GM18858 (cell line): ENCODE data around the gene CEBPE.

Source experiments
- ATAC-seq: cut with Tn5 transposase; IDR thresholded peaks from one replicate; pipeline ENCODE4 v1.9.1; 2021; ENCODE audit not compliant: unreplicated experiment

Gene CEBPE

DNA sequence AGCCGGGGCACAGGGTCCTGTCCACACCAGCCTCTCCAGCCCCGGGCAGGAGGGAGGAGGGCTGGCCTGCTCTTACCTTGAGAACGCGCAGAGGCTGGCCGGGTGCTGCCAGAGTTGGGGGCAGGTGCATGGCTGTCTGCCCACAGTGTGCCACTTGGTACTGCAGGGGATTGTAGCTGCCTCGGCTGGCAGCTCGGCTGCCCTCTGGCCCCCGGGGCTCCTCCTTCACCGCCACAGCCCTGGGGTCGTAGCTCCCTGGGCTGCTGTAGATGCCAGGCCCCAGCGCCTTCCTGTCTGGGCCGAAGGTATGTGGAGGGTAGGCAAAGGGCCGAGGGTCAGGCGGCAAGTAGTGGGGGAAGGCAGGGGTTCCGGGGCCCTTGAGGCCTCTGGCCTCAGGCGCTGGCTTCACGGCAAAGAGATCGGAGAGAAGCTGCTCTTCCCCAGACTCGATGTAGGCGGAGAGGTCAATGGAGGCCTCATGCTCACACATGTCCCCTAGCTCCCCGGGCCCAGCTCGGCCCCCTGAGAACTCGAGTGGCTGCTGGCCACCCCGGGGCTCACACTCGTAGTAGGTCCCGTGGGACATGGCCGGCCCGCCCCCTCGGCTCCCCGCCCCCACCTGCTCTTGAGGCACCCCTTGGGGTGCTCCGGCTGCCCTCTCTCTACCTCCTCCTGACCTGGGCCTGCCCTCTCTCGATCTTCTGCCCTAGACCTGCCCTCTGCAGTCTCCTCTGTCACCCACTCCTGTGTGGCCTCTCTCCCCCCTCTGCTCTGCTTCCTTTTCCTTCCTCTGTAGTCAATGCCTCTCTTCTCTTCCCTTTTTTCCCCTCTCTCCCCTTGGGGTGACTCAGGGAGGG is at the start of gene CEBPE:
Gene CEBPE, minus strand, starts transcription at position 750 of the 857 bp plus-strand sequence. Its CDS starts 164 bp downstream, at position 586.
- ATAC-seq, result no peak

DNA sequence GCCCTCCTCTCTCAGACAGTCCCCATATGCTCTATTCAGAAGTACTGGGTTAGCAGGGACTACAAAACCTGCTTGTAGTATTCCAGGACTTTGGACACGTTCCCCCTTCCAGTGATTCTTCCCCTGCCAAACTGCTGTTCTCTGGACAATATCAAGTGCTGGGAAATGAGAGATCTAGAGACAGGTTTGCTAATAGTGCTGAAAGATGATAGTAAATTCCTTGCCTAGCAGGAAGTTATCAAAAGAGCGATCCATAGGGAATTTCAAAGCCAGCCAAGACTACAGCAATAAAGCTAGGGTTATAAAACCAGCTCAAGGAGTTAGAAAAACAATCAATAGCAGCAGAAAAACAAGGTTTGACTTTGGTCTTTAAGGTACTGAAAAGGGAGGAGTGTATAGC is 49.2 kb upstream of the CEBPE start:
- no peak for ATAC-seq

DNA sequence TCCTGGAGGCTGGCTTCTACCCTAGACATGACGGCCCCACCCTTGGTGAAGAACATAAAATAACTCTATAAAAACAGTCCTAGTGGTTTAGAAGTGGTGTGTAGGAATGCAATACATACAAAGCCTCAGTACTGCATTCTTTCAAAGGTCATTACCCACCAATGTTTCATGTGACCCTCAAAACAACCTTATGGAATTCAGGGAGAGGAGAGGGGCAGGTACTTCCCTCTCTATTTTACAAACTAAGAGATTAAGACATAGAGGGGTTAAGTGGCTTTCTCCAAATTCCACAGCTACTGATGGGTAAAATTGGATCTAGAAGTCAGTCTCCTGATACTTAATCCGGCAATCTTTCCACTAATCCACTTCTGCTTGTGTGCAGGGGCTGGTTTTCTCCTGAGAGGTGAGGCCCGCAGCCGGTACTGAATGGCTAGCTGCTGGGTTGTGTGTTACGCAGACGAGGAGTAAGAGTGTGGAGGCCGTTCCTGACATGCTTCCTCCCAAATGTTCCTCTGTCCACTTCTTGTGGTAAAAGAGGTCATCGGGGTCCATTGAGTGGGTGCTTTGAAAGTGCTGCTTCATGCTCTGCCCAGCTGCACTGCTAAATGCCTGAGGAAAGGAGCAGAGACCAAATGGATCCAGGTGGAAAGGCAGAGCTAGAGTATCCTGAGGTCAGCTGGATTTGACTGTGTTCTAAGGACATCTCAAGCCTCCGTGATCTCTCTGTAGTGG is 48.2 kb upstream of the CEBPE start:
- ATAC-seq, result no peak

DNA sequence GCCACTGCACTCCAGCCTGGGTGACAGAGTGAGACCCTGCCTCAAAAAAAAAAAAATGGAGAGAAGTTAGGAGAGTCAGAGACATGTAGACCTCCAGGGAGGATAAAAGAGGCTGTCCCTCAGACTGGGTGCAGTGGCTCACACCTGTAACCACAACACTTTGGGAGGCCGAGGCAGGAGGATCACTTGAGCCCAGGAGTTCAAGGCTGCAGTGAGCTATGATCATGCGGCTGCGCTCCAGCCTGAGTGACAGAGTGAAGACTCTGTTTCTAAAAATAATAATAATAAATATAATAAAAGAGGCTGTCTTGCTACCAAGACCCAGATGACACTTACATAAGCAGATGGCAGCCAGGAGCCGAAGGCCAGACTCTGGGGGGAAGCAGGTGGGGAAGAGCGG is 45.9 kb upstream of the CEBPE start:
- ATAC-seq, result no peak

DNA sequence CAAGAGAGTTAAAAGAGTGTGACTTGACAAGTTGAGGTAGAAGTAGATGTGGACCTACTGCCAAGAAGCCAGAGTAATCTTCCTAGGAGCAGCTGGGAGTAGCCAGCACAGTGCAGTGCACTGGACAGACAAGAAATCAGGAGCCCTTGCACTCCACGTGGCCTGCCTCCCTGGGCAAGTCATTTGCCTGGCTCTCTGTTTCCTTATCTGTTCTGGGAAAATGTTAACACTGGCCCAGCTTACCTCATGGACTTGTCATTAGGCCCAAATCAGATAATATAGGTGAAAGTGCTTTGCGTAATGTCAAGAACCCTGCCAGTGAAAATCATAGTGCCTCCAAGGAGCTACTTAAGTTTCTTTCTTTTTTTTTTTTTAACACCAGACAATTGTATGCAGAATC is 45.2 kb upstream of the CEBPE start:
- no peak for ATAC-seq

DNA sequence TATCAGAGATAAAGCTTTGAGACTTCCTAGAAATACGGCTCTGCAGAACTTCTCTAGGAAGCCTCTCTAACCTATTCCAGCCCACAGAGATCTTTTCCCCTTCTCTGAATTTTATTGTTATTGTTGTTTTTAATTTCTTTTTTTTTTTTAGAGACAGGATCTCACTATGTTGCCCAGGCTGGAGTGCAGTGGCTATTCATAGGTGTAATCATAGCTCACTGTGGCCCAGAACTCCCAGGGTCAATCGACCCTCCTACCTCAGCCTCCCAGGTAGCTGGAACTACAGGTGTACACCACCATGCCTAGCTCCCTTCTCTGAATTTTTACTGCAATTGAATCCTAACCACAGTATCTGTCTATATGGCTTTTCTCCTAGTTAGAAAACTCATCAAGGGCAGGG is 44.8 kb upstream of the CEBPE start:
- ATAC-seq, result no peak

DNA sequence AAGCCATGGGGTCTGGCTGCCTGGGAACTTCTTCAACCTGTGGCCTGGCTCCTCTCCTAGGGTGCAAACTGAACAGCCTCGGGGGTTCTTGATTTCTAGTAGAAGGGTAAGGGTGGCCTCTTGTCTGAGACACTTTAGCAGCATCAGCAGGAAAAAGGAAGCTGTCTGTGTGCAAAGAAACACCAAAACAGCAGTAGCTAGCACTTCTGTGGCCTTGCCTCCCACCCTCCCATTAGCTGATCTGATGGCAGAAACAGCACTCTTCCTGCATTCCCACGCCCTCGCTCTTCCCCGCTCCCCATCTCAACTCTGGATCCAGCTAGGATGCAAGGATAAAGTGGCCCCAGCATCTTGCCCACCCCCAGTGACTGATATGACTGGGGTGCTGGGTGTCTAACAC is 43.7 kb upstream of the CEBPE start:
- no peak for ATAC-seq

DNA sequence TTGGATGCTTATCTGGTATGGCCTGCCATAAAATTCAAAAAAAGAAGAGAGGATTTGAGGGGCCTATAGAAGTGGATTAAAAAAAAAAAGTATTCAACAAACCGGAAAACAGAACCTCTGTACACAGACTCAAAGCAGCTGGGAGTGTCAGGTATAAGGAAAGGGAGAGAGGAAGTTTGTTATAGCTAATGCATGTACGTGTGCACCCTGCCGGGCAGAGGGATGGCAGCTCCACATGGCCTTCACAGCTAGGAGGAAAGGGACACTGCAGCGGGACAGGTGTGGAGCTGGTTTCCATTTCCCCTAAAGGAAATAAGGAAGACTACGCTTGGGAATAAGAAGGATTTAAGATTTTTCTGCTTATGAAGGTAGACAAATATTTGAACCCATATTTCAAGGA is 43.0 kb upstream of the CEBPE start:
- ATAC-seq, result no peak

DNA sequence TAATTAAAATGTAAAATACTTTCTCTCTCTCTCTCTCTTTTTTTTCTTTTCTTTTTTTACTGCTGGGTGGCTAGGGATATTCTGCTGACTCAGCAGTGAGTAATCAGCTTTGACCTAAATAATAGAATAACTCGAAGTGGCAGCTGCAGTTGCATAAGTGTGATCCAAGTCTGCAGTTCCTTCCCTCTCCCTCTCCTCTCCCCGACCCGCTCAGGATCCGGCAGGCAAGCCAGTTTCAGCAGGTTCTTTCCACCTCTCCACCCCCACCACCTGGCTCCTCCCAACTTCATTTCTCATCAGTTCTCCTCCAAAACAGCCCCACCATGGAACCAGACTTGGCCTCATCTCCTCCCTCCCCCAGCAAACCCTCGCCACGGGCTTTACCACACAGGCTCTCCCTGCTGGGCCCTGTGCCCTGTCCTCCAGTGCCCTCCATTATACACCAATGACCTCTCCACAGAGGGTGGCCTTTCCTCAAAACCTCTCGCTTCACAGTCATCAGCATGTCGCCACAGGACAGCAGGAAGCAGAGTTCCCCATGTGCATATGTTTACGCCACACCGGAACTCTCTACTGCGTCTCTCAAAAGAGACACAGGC is 42.0 kb upstream of the CEBPE start:
- no peak for ATAC-seq

DNA sequence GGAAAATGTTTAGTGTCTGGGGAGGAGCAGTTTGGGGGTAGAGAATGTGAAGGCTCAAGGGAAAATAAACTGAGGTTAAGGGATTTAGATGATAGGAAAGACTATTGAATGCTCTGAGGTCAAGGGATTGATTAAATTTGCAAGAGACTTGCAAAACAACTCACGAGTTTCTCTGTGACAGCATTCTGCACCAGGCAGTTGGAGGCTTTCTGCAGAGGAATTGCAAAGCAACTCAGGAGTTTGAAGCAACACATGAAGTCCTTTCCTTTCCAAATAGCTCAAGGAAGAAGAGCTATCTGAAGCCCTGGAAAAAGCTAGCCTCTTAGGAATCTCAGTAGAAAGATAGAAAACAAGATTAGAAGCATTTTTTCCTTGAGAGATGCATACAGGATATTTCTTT is 40.5 kb upstream of the CEBPE start:
- no peak for ATAC-seq

DNA sequence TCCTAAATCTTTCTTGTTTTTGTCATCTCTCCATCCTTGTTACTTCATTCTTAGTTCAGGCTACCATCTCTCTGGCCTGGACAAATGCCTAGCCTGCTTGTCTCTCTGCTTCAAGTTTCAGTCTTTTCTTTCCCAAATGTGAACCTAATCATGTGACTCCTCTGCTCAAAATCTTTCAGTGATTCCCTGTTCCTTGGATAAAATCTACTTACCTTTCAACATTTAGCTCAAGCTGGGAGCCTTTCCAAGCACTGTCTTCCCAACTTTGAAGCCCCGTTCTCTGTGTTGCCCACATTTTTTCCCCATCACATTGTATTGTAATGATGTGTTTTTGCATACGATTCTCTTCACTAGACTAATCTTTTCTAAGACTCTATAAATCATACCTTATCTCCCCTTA is 39.7 kb upstream of the CEBPE start:
- no peak for ATAC-seq

DNA sequence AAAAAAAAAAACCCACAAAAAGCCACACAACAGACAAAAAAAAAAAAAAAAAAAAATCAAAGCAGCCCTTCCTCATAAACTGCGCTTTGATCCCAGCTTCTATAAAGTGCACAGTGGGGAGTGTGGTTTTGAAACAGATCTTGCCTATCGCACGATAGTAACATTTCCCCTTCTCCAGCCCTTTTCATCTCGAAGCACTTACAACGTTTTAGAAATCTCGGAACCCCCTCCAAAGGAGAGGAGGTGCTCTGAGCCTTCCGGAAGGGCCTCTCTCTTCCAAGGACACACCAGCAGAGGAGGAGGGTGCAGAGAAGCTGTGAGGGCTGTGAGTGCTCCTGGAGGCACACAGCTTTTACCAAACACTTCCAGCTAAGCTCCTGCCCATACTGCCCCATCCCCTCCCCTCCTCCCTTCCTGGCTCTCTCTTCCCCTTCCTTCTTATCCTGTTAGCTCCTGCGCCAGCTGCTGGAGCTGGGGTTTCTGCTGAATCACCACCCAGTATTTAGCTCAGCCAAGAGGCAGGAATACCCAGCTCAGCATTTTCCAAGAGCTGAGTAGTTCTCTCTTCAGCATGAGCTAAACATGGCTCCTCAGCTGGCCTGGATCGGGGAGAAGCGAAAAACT is 36.0 kb upstream of the CEBPE start:
- ATAC-seq, result no peak

DNA sequence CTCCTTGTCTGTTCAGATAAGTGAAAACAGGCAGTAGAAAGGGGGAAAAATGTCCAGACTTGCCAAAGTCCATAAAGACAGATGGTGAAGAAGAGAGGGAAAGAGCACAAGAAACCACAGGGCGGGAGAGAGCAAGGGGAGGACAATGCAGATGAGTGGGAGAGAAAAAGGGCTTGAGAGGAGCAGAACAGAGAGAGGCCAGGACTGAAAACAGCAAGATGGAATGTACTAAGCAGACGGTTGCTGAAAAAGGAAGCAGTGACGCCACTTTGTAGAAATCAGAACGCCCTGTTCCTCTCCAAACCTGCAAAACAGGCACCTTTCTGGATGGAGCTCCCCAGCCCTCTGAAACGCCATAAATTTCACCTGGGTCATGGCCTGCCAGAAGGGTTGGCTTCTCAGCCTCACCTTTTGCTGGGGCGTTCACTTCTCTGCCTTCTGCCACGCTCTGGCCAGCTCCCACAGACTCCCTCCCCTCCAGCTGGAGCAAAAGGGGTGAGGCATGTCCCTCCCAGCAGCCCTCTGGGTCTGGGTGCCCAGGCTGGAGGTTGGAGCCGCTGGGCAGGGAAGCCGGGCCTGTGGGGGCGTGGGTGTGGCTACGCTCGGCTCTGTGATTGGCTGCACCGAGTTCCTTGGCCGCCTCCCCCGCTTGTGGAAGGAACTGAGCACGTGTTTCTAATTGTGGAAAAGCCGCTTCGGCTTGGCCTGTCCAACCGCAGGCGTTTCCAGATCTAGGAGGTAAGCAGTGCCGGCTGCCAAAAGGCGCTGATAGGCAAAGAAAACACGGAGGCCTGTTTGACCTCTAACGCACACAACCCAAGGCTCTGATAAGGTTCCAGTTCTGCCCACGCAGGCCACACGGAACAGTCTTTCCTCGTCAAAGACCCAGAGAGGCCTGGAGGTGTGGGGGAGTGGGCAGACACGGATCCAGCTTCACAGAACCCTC is 35.1 kb upstream of the CEBPE start:
- ATAC-seq, result no peak

DNA sequence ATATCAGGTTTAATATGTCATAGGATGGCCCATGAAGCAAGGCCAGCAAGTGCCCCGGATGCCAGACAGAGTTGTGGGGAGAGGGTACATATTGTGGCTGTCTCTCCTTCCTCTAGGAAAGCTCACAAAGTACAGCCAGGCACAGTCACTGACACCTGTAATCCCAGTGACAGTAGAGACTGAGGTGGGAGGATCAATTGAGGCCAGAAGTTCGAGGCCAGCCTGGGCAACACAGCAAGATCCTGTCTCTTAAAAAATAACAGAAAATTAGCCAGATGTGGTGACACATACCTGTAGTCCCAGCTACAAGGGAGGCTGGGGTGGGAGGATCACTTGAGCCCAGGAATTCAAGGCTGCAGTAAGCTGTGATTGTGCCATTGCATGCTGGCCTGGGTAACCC is 32.3 kb upstream of the CEBPE start:
- no peak for ATAC-seq

DNA sequence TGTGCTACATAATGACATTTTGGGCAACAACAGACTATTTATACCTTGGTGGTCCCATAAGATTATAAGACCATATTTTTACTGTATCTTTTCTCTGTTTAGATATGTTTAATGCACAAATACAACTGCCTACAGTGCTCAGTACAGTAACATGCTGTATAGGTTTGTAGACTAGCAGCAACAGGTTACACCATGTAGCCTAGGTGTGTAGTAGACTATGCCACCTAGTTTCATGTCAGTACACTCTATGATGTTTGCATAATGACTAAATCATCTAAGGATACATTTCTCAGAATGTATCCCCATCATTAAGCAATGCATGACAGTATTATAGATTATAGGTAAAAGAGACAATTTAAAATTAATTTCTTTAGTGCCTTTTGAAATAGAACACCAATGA is 30.7 kb upstream of the CEBPE start:
- ATAC-seq, result no peak

DNA sequence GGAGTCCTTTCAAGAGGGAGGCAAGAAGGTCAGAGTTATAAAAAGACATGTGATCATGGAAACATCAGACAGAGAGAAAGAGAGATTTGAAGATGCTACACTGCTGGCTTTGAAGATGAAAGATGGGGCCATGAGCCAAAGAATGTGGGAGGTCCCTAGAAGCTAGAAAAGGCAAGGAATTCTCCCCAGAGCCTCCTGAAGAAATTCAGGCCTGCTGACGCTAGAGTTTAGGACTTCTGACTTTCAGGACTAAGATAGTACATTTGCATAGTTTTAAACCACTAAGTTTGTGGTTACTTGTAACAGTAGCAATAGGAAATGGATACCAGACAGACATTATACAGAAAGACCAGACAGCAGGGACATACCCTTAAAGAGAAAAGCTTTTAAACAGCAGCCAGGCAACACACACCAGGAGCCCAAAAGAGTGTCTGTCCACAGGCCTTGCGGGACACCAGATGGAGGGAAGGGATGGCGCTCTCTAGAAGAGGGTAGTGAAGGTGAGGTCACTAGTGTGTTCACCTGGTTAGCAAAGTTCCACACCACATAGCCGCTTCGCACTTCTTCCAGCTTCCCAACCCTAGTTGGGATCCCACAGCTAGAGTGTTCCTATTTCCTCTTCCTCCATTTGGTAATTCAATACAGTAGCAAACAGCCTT is 29.7 kb upstream of the CEBPE start:
- ATAC-seq, result no peak

DNA sequence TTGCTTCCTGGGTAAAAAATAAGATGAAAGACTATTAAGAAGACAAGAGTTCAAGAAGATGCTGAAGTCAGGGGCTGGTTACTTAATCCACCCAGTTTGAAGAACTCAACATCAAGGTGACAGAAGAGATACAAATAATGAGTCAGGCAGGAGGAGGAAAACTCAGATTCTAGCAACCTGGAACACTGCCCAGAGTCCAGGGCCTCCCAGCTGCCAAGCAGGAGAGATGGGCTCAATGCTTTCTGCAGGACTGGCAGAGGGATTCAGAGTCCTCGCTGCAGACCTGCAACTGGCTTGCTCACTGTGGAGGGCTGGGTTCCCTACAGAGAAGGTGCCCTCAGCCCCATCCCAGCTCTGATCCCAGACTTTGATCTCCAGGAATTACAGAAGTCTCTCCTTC is 28.6 kb upstream of the CEBPE start:
- ATAC-seq, result no peak

DNA sequence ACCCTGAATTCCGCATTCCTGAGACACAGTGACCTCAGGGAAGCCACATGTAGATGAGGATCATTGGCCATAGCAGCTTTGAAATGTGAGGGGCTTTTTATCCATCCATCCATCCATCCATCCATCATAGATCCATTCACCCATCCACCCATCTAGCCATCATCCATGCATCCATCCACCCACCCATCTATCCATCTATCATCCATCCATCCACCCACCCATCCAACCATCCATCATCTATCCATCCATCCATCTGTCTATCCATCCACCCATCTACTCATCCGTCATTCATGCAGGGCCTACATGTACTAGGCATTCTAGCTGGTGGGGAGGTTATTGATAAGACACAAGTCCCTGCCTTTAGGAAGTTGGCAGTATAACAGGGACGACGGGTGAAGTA is 27.9 kb upstream of the CEBPE start:
- no peak for ATAC-seq

DNA sequence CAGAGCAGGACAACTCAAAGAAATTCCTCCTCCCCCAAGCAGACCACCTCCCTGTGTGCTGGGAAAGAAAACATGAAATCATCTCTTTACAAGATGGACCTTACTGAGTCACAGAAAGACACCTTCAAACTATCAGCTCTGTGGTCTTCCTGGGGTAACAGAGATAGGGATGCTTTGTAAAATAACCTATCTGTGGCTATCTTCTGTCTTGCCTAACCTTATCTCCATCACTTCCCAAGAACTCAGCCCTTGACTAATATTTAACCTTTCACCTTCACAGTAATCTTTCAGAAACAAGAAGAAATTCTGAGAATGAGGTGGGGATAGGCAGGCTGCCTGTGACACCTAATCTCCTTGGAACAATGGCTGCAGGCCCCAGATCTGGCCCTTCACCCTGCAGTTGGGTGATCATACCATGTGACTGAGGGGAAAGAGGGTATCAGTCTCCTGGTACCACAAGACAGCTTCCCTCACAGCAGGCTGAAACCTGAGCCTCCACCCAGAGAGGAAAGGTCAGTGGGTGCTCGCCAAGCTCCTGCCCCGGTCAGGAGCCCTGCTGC is 27.4 kb upstream of the CEBPE start:
- ATAC-seq, result no peak
